ENCODE results near the gene SYNGR1. TPM values are rescaled to one million over a fixed set of nuclear protein-coding genes. Genes with fewer than 3 reads are reported as not detected.
"Not testable (repeated sequence)": the region's sequence is repeated elsewhere in the genome, so short reads cannot be mapped to it uniquely, and the experiment has no call there.

The SYNGR1 gene
- total RNA-seq, 1 experiment from 2014 or later = 0.35 TPM

- no peaks in the 10 kb centered on the region for H3K36me3 Mint-ChIP-seq (ENCODE audit: insufficient read depth, unreplicated experiment)
- ChIA-PET CTCF (no interaction called here), POLR2A (no interaction called here)
- H3K4me3 Mint-ChIP-seq (ENCODE audit: unreplicated experiment) = no peak overlapping the region
- peaks cover 9% of the 10 kb centered on the region for H3K4me1 Mint-ChIP-seq (ENCODE audit: insufficient read depth, unreplicated experiment)
- intact Hi-C loops (cut with micrococcal nuclease) = no loop called here
- no peak for TF ChIP-seq CTCF (IDR thresholded peaks at IDR 0.05; ENCODE audit: unreplicated experiment)
- no peak overlapping the region for H3K27ac Mint-ChIP-seq (ENCODE audit: low read depth, unreplicated experiment)
- no peaks in the 10 kb centered on the region for H3K27me3 Mint-ChIP-seq (ENCODE audit: insufficient read depth, unreplicated experiment)
- no TSS peak for BruUV-seq (replicated peaks)
- H3K9me3 Mint-ChIP-seq (ENCODE audit: unreplicated experiment) = no peaks in the 10 kb centered on the region
- DNase-seq (ENCODE audit: unreplicated experiment) = no peak
Observed at GRCh38 chr22:39356464-39356863, 6.7 kb downstream of the SYNGR1 start.

- H3K36me3 Mint-ChIP-seq (ENCODE audit: insufficient read depth, unreplicated experiment); H3K4me1 Mint-ChIP-seq (ENCODE audit: insufficient read depth, unreplicated experiment); CTCF ChIA-PET: not testable (repeated sequence)
Observed at GRCh38 chr22:39357110-39358108, 7.6 kb downstream of the SYNGR1 start.

GRCh38 chr22:39358197-39358596 is 8.4 kb downstream of the SYNGR1 start:
- H3K9me3 Mint-ChIP-seq (ENCODE audit: unreplicated experiment); H3K27me3 Mint-ChIP-seq (ENCODE audit: insufficient read depth, unreplicated experiment); BruUV-seq (replicated peaks); DNase-seq (ENCODE audit: unreplicated experiment); POLR2A ChIA-PET; H3K4me3 Mint-ChIP-seq (ENCODE audit: unreplicated experiment); H3K27ac Mint-ChIP-seq (ENCODE audit: low read depth, unreplicated experiment); H3K36me3 Mint-ChIP-seq (ENCODE audit: insufficient read depth, unreplicated experiment); H3K4me1 Mint-ChIP-seq (ENCODE audit: insufficient read depth, unreplicated experiment); intact Hi-C loops (cut with micrococcal nuclease): not testable (repeated sequence)
- CTCF ChIA-PET = interaction anchor here (1.5 kb wide), 1 partner anchor 15 kb away, joined by 9 read pairs; no protein-coding TSS in a partner anchor

More at GRCh38 chr22:39357110-39358108, 7.6 kb downstream of the SYNGR1 start:
- H3K4me3 Mint-ChIP-seq (ENCODE audit: unreplicated experiment); DNase-seq (ENCODE audit: unreplicated experiment); H3K27me3 Mint-ChIP-seq (ENCODE audit: insufficient read depth, unreplicated experiment); H3K27ac Mint-ChIP-seq (ENCODE audit: low read depth, unreplicated experiment); BruUV-seq (replicated peaks); H3K9me3 Mint-ChIP-seq (ENCODE audit: unreplicated experiment); POLR2A ChIA-PET; intact Hi-C loops (cut with micrococcal nuclease): not testable (repeated sequence)

GRCh38 chr22:39359659-39360195 is 9.9 kb downstream of the SYNGR1 start:
- intact Hi-C loops (cut with micrococcal nuclease) = no loop called here
- Mint-ChIP-seq H3K27me3 (ENCODE audit: insufficient read depth, unreplicated experiment) (peaks cover 16% of the 10 kb centered on the region), H3K4me1 (ENCODE audit: insufficient read depth, unreplicated experiment) (peaks cover 9% of the 10 kb centered on the region), H3K9me3 (ENCODE audit: unreplicated experiment) (no peaks in the 10 kb centered on the region), H3K4me3 (ENCODE audit: unreplicated experiment) (no peak overlapping the region), H3K36me3 (ENCODE audit: insufficient read depth, unreplicated experiment) (no peaks in the 10 kb centered on the region), H3K27ac (ENCODE audit: low read depth, unreplicated experiment) (no peak overlapping the region)
- ChIA-PET POLR2A (interaction anchor here (0.5 kb wide), 1 partner anchor 16 kb away, joined by 3 read pairs; no protein-coding TSS in a partner anchor), CTCF (interaction anchor here (0.5 to 1.5 kb wide), 2 partner anchors 14 to 17 kb away, joined by 5 to 9 read pairs; no protein-coding TSS in a partner anchor)
- no peak for DNase-seq (ENCODE audit: unreplicated experiment)
- TF ChIP-seq CTCF (IDR thresholded peaks at IDR 0.05; ENCODE audit: unreplicated experiment) = no peak
- BruUV-seq (replicated peaks) = no TSS peak

- Mint-ChIP-seq H3K4me1 (ENCODE audit: insufficient read depth, unreplicated experiment) (peaks cover 9% of the 10 kb centered on the region), H3K27ac (ENCODE audit: low read depth, unreplicated experiment) (no peak overlapping the region), H3K9me3 (ENCODE audit: unreplicated experiment) (no peaks in the 10 kb centered on the region), H3K36me3 (ENCODE audit: insufficient read depth, unreplicated experiment) (no peaks in the 10 kb centered on the region), H3K27me3 (ENCODE audit: insufficient read depth, unreplicated experiment) (peaks cover 16% of the 10 kb centered on the region), H3K4me3 (ENCODE audit: unreplicated experiment) (no peak overlapping the region)
- POLR2A ChIA-PET = no interaction called here
- intact Hi-C loops (cut with micrococcal nuclease) = no loop called here
- no peak for DNase-seq (ENCODE audit: unreplicated experiment)
- TF ChIP-seq CTCF (IDR thresholded peaks at IDR 0.05; ENCODE audit: unreplicated experiment) = no peak
- CTCF ChIA-PET = no interaction called here
- BruUV-seq (replicated peaks) = no TSS peak
Observed at GRCh38 chr22:39360242-39360641, 10.5 kb downstream of the SYNGR1 start.

All from MCF 10A (cell line).